Measurements from ENCODE around the gene OTOP2. TPM values are rescaled to one million over a fixed set of nuclear protein-coding genes. Genes with fewer than 3 reads are reported as not detected.

Gene OTOP2
- total and polyA plus RNA-seq, 9 of the 15 experiments (the other 6 are each of a cell fraction or from before 2014, with no cell fraction given), result 0.04 to 0.36 (median 0.14) TPM; not detected in 1

DNA sequence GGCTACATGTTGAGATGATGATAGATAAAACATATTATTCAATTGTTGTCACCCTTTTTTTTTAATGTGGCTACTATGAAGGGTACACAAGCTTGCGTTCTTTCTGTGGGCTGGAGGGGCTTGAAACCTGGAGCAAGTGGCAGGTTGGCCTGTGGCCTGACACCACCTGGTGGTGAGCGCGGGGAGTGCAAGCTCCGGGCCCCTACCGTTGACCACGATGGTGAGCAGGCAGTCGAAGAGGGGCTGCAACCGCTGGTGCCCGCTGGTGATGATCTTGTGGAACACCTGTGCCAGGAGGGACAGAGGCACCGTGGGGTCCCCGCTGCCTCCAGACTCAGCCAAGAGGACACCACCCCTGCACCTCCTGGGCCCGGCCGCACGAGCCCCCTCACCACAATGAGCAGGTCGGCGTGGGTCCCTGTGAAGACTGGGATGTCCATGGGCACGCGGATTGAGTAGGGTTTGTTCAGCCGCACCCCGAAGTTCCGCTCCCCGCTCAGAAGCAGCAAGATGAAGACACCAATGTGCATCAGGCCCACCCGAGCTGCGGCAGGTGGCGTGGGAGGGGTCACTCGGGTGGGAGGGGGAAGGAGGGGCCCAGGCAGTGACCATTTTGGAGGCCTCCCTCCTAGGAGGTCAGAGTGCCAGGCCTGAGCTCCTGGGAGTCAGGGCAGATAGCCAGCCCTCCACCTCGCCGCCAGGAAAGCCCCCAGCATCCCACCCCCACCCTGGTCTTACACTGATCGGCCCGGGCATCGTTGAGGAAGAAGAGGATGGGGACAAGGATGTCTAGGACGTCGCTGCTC, 34.1 kb downstream of the OTOP2 start (continued):
- TF ChIP-seq, protein P1, sequence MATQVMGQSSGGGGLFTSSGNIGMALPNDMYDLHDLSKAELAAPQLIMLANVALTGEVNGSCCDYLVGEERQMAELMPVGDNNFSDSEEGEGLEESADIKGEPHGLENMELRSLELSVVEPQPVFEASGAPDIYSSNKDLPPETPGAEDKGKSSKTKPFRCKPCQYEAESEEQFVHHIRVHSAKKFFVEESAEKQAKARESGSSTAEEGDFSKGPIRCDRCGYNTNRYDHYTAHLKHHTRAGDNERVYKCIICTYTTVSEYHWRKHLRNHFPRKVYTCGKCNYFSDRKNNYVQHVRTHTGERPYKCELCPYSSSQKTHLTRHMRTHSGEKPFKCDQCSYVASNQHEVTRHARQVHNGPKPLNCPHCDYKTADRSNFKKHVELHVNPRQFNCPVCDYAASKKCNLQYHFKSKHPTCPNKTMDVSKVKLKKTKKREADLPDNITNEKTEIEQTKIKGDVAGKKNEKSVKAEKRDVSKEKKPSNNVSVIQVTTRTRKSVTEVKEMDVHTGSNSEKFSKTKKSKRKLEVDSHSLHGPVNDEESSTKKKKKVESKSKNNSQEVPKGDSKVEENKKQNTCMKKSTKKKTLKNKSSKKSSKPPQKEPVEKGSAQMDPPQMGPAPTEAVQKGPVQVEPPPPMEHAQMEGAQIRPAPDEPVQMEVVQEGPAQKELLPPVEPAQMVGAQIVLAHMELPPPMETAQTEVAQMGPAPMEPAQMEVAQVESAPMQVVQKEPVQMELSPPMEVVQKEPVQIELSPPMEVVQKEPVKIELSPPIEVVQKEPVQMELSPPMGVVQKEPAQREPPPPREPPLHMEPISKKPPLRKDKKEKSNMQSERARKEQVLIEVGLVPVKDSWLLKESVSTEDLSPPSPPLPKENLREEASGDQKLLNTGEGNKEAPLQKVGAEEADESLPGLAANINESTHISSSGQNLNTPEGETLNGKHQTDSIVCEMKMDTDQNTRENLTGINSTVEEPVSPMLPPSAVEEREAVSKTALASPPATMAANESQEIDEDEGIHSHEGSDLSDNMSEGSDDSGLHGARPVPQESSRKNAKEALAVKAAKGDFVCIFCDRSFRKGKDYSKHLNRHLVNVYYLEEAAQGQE (IDR thresholded peaks at IDR 0.05; ENCODE audit: borderline replicate concordance), result peak; percentile 94
- TF ChIP-seq, protein P1 (CRISPR knock-in tag; IDR thresholded peaks at IDR 0.05; ENCODE audit: low read depth), result no peak
- TF ChIP-seq NR2C1 (IDR thresholded peaks at IDR 0.05), result no peak
- no peak for TF ChIP-seq NR2C1 (tag; IDR thresholded peaks at IDR 0.05)
- TF ChIP-seq KAT2B (IDR thresholded peaks at IDR 0.05; ENCODE audit: low read depth, low read length), result no peak
- no peak for TF ChIP-seq THRAP3 (IDR thresholded peaks at IDR 0.05; ENCODE audit: borderline replicate concordance)
- TF ChIP-seq ATF1 (CRISPR knock-in tag; IDR thresholded peaks at IDR 0.05), result no peak
- TF ChIP-seq ATF1 (tag; IDR thresholded peaks at IDR 0.05), result 0 out of 2 replicates have a peak, but pooled peaks have one; percentile 18
- no peak for TF ChIP-seq SRSF7 (optimal IDR thresholded peaks at IDR 0.05; ENCODE audit: low read depth, low read length)
- TF ChIP-seq TOE1 (IDR thresholded peaks at IDR 0.05; ENCODE audit: borderline replicate concordance), result no peak
- TF ChIP-seq TOE1 (CRISPR knock-in tag; IDR thresholded peaks at IDR 0.05; ENCODE audit: borderline replicate concordance, low read depth), result no peak
- no peak for TF ChIP-seq ZNF668 (CRISPR knock-in tag; IDR thresholded peaks at IDR 0.05)
- TF ChIP-seq STAG1 (CRISPR knock-in tag; IDR thresholded peaks at IDR 0.05; ENCODE audit: borderline replicate concordance), result peak; percentile 89
- TF ChIP-seq, protein P2, sequence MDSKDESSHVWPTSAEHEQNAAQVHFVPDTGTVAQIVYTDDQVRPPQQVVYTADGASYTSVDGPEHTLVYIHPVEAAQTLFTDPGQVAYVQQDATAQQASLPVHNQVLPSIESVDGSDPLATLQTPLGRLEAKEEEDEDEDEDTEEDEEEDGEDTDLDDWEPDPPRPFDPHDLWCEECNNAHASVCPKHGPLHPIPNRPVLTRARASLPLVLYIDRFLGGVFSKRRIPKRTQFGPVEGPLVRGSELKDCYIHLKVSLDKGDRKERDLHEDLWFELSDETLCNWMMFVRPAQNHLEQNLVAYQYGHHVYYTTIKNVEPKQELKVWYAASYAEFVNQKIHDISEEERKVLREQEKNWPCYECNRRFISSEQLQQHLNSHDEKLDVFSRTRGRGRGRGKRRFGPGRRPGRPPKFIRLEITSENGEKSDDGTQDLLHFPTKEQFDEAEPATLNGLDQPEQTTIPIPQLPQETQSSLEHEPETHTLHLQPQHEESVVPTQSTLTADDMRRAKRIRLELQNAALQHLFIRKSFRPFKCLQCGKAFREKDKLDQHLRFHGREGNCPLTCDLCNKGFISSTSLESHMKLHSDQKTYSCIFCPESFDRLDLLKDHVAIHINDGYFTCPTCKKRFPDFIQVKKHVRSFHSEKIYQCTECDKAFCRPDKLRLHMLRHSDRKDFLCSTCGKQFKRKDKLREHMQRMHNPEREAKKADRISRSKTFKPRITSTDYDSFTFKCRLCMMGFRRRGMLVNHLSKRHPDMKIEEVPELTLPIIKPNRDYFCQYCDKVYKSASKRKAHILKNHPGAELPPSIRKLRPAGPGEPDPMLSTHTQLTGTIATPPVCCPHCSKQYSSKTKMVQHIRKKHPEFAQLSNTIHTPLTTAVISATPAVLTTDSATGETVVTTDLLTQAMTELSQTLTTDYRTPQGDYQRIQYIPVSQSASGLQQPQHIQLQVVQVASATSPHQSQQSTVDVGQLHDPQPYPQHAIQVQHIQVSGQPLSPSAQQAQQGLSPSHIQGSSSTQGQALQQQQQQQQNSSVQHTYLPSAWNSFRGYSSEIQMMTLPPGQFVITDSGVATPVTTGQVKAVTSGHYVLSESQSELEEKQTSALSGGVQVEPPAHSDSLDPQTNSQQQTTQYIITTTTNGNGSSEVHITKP (IDR thresholded peaks at IDR 0.05; ENCODE audit: partially characterized antibody), result no peak
- no peak for TF ChIP-seq ZNF124 (CRISPR knock-in tag; IDR thresholded peaks at IDR 0.05)
- no peak for TF ChIP-seq RFX1 (IDR thresholded peaks at IDR 0.05)
